Measurements from ENCODE around the gene EFNA4.

Gene EFNA4

DNA sequence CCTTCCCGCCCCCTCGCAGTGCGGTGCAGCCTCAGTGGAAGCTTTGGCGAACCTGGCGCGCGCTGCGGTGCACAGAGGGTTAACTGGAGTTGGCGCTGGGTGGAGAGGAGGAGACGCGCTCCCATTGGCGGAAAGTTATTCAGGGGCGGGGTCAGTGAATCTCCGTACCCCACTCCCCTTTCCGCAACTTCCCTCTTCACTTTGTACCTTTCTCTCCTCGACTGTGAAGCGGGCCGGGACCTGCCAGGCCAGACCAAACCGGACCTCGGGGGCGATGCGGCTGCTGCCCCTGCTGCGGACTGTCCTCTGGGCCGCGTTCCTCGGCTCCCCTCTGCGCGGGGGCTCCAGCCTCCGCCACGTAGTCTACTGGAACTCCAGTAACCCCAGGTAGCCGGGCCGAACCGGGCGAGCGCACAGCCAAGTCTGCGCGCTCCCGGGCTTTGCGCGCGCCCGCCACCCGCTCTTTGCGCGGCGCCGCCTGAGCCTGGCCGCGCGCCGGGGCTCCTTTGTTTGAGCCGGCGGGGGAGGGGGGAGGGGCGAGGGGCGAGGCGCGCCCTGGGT lies at the start of gene EFNA4:
Gene EFNA4, plus strand, starts transcription at position 191 of the 561 bp plus-strand sequence. Its CDS starts 84 bp downstream, at position 275.
- H3K27ac ChIP-seq (ENCODE audit: extremely low read depth, low read depth, low read length): peak within 1 kb of the TSS; percentile 64; the same call in 1 of the 2 replicates
- ChIA-PET POLR2A (interaction anchor here (0.7 to 1.3 kb wide), 4 partner anchors 15 to 21 kb away, joined by 3 to 6 read pairs (median 4); partner anchors contain the start of gene EFNA3), CTCF (interaction anchor here (0.6 to 10.9 kb wide), 8 partner anchors 12 to 182 kb away, joined by 3 to 117 read pairs (median 4); partner anchors contain the start of genes ADAM15 and EFNA3)
- H3K4me1 ChIP-seq (ENCODE audit: control insufficient read depth, insufficient read depth, low read length): no peaks in the 10 kb centered on the region; the same call in none of the 2 replicates
- H3K4me3 ChIP-seq (ENCODE audit: low read depth, low read length): peak within 1 kb of the TSS; percentile 88
- no peaks in the 10 kb centered on the region for H3K9me3 ChIP-seq (ENCODE audit: control insufficient read depth, insufficient read depth, low read depth, low read length)
- H3K36me3 ChIP-seq (ENCODE audit: control insufficient read depth in 2 of 2, insufficient read depth in 1 of 2, low read length in 2 of 2): peaks cover 0 to 21% of the 10 kb centered on the region in 2 experiments; a peak in 1 of 3 replicates
- TF ChIP-seq KLF8 (tag by site-specific recombination; IDR thresholded peaks at IDR 0.05): peak; percentile 41; the same call in 1 of the 2 replicates
- peak; percentile 78; the same call in 1 of the 2 replicates for TF ChIP-seq MZF1 (tag by site-specific recombination; IDR thresholded peaks at IDR 0.05; ENCODE audit: borderline replicate concordance)
- peak; percentile 41; the same call in 1 of the 2 replicates for TF ChIP-seq ZNF2 (tag by site-specific recombination; IDR thresholded peaks at IDR 0.05)
- peak; percentile 65 for TF ChIP-seq ZNF335 (tag by site-specific recombination; conservative IDR thresholded peaks at IDR 0.05)
- TF ChIP-seq, protein P1, sequence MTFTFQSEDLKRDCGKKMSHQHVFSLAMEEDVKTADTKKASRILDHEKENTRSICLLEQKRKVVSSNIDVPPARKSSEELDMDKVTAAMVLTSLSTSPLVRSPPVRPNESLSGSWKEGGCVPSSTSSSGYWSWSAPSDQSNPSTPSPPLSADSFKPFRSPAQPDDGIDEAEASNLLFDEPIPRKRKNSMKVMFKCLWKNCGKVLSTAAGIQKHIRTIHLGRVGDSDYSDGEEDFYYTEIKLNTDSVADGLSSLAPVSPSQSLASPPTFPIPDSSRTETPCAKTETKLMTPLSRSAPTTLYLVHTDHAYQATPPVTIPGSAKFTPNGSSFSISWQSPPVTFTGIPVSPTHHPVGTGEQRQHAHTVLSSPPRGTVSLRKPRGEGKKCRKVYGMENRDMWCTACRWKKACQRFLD (tag by site-specific recombination; IDR thresholded peaks at IDR 0.05): no peak
- no peak for TF ChIP-seq ZNF292 (tag by site-specific recombination; IDR thresholded peaks at IDR 0.05; ENCODE audit: borderline replicate concordance, low read depth)
- TF ChIP-seq ZNF501 (tag by site-specific recombination; IDR thresholded peaks at IDR 0.05): peak; percentile 33; the same call in 1 of the 2 replicates
- no peak for TF ChIP-seq ZNF214 (tag by site-specific recombination; IDR thresholded peaks at IDR 0.05; ENCODE audit: borderline replicate concordance)
- TF ChIP-seq ZNF692 (tag by site-specific recombination; IDR thresholded peaks at IDR 0.05): peak; percentile 46; the same call in 1 of the 2 replicates
- 0 out of 2 replicates have a peak, but pooled peaks have one; percentile 9 for TF ChIP-seq KLF9 (tag by site-specific recombination; IDR thresholded peaks at IDR 0.05; ENCODE audit: low read depth)
- TF ChIP-seq ZBTB7A (tag by site-specific recombination; IDR thresholded peaks at IDR 0.05; ENCODE audit: low read depth): peak; percentile 55; the same call in 1 of the 2 replicates
- peak; percentile 71 for TF ChIP-seq ZNF600 (tag by site-specific recombination; IDR thresholded peaks at IDR 0.05)
- TF ChIP-seq ZNF629 (tag by site-specific recombination; IDR thresholded peaks at IDR 0.05): 0 out of 2 replicates have a peak, but pooled peaks have one; percentile 19
- 0 out of 2 replicates have a peak, but pooled peaks have one; percentile 3 for TF ChIP-seq IKZF3 (tag by site-specific recombination; IDR thresholded peaks at IDR 0.05)
- TF ChIP-seq ZNF341 (tag by site-specific recombination; IDR thresholded peaks at IDR 0.05; ENCODE audit: low read depth): 0 out of 2 replicates have a peak, but pooled peaks have one; percentile 24
- peak; percentile 47; the same call in 1 of the 2 replicates for TF ChIP-seq BCL11A (tag by site-specific recombination; IDR thresholded peaks at IDR 0.05; ENCODE audit: low read depth)
- no peak for TF ChIP-seq ZNF626 (tag by site-specific recombination; IDR thresholded peaks at IDR 0.05)
- TF ChIP-seq WT1 (tag by site-specific recombination; IDR thresholded peaks at IDR 0.05): no peak; the same call in 1 of the 2 replicates
- no peak for TF ChIP-seq ZBTB17 (tag by site-specific recombination; IDR thresholded peaks at IDR 0.05)
- no peak for TF ChIP-seq ZNF677 (tag by site-specific recombination; IDR thresholded peaks at IDR 0.05)
- TF ChIP-seq SP2 (tag by site-specific recombination; IDR thresholded peaks at IDR 0.05): peak; percentile 74
- TF ChIP-seq ZNF623 (tag by site-specific recombination; IDR thresholded peaks at IDR 0.05): no peak
- 0 out of 2 replicates have a peak, but pooled peaks have one; percentile 60 for TF ChIP-seq ZNF660 (tag by site-specific recombination; IDR thresholded peaks at IDR 0.05)
- TF ChIP-seq ZNF202 (tag by site-specific recombination; IDR thresholded peaks at IDR 0.05; ENCODE audit: borderline replicate concordance): no peak
- peak; percentile 34; the same call in 1 of the 2 replicates for TF ChIP-seq KLF10 (tag by site-specific recombination; IDR thresholded peaks at IDR 0.05)
- peak; percentile 35; the same call in 1 of the 2 replicates for TF ChIP-seq ZNF366 (tag by site-specific recombination; conservative IDR thresholded peaks at IDR 0.05)
- TF ChIP-seq ZNF311 (tag by site-specific recombination; IDR thresholded peaks at IDR 0.05; ENCODE audit: borderline replicate concordance): no peak
- no peak for TF ChIP-seq YY1 (tag by site-specific recombination; IDR thresholded peaks at IDR 0.05)
- TF ChIP-seq ZNF394 (tag by site-specific recombination; IDR thresholded peaks at IDR 0.05; ENCODE audit: borderline replicate concordance): no peak
- no peak for TF ChIP-seq ZNF549 (tag by site-specific recombination; IDR thresholded peaks at IDR 0.05)
- 0 out of 2 replicates have a peak, but pooled peaks have one; percentile 43 for TF ChIP-seq KLF16 (tag by site-specific recombination; IDR thresholded peaks at IDR 0.05)
- TF ChIP-seq ZSCAN30 (tag by site-specific recombination; IDR thresholded peaks at IDR 0.05): 0 out of 2 replicates have a peak, but pooled peaks have one; percentile 17
- TF ChIP-seq ZNF404 (tag by site-specific recombination; IDR thresholded peaks at IDR 0.05): no peak
